NCI-H2227 (cell line): ENCODE results near the gene DCUN1D2.

ENCODE experiments used
- DNase-seq: peaks from one replicate; lab custom pipeline; 2025; ENCODE audit not compliant: unreplicated experiment; lab: John Stamatoyannopoulos, UW

The DCUN1D2 gene

DNA sequence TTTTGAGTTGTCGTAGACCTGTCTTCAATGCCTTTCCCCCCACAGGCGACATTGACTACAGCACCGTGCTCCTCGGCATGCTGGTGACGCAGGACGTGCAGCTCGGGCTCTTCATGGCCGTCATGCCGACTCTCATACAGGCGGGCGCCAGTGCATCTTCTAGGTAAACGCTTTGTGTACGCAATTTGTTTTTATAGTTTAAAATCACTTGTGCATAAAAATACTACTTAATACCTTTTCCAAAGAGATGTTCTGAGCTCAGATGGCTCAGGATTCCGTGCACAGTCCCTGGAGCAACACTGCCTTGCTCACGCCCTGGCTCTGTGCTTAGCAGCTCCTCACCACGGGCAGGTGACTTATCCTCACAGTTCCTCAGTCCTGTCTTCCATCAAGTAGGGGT lies 30.1 kb upstream of the DCUN1D2 start:
- no peak for DNase-seq

DNA sequence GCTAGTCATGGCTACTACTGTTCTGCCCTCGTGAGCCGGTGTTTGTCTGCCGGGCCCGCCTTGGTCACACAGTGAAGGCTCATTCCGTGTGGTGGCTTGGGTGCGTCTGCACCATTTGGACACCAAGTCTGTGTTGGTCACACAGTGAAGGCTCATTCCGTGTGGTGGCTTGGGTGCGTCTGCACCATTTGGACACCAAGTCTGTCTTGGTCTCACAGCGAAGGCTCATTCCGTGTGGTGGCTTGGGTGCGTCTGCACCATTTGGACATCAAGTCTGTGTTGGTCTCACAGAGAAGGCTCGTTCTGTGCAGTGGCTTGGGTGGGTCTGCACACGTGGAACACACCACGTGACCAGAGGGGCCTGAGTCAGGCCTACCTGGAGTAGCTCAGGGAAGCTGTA lies 29.0 kb upstream of the DCUN1D2 start:
- no peak for DNase-seq

DNA sequence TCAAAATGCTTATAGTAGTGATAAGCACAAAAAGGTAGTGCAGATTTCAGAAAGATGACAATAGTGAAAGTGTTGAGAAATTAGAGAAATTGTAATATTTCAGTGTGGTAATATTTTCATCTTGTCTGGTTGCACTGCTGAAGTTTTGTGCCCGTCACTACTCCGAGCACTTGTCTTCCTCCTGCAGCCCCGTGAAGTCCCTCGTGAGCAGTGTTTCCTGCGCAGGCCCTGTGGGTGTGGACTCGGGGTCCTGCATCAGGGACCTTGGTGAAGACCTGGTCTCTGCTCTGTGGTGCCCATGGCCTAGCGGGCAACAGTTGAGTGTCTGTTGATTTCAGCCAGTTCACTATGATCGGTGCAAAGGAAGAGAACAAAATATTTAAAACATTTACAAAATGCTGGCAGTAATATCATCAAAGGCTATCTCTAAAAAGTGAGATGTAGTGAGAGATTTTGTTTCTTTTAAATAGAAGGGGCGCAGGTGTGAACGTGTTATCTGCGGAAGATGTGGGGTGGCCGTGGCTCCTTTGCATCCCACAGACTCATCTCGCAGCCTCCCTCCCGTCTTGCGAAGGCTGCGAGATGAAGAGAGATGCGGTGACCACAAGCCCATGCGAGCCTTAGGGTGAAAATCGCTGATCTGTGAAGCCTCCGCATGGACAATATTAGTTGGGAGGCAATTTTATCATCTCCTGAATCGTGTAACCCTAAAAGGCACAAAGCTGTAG lies 27.7 kb upstream of the DCUN1D2 start:
- DNase-seq, result no peak

DNA sequence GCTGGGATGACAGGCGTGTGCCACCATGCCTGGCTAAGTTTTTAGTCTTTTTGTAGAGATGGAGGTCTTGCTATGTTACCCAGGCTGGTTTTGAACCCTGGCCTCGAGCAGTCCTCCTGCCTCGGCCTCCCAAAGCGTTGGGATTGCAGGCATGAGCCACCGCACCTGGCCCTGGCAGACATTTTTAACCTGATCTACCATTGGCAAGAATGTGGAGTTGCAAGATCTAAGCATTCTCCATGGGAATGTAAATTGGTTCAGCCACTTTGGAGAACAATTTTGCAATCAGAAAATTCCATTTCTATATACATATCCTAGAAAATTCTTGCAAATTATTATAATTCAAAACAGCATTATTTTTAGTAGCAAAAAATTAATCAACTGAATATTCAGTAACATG lies 24.3 kb upstream of the DCUN1D2 start:
- no peak for DNase-seq

DNA sequence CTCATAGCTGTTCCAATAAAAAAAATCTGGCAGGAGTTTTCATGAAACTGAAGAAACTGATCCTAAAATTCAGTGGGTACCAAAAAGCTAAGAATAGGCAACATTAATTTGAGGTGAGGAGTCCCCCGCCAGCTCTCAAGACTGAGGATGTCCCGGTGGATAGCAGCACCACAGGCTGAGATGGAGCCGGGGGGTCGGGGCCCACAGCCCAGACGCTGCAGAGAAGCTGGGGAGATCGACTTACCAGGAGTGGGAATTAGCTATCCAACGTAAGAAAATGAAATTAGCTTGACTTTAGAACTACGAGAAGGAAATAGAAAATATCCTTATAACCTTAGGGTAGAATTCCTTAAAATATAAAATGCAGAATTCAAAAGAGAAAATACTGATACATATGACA lies 23.2 kb upstream of the DCUN1D2 start:
- DNase-seq, result no peak

DNA sequence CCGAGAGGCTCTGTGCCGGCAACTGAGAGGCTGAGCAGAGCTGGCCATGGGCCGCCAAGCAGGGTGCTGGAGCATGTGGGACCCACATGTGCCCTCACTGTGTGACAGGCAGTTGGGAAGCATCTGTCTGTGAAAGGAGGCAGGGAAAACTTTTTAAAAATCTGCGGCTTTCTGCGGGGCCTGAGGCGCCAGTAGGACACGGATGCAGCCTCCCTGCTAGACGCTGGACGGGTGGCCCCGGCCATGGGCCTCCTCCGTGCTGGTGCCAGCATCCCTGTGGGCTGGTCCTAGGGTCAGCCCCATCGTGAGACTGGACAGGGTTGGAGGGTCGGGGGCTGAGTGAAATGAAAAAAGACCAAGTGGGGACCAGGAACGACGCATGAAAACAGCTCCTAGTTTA lies 20.9 kb upstream of the DCUN1D2 start:
- DNase-seq, result no peak

DNA sequence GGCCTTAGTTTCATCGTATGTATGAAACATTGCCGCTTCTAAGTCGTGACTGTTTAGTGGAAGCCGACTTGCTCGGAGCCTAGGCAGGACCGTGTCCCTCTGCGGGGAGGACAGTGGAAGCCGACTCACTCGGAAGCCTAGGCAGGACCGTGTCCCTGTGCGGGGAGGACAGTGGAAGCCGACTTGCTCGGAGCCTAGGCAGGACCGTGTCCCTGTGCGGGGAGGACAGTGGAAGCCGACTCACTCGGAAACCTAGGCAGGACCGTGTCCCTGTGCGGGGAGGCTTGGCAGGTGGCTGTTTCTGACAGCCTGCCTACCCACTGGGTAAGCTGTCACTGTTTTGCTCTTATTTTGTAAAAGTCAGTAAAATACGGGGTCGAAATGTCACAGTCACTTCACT lies 20.4 kb upstream of the DCUN1D2 start:
- no peak for DNase-seq

DNA sequence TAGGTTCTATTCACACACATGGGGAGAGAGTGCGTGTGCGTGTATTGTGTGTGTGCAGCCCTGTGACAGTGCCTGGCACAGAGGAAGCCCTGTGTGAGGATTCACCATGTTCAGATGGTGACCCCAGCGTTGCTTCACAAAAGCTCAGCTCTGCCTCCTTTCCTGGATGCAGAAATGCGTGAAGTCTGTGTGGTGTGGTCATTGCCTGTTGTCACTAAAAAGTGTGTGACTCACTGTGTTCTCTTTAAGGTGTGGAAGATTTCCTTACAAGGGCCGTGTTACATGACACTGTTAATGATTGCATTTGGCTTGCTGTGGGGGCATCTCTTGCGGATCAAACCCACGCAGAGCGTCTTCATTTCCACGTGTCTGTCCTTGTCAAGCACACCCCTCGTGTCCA lies 19.5 kb upstream of the DCUN1D2 start:
- no peak for DNase-seq

DNA sequence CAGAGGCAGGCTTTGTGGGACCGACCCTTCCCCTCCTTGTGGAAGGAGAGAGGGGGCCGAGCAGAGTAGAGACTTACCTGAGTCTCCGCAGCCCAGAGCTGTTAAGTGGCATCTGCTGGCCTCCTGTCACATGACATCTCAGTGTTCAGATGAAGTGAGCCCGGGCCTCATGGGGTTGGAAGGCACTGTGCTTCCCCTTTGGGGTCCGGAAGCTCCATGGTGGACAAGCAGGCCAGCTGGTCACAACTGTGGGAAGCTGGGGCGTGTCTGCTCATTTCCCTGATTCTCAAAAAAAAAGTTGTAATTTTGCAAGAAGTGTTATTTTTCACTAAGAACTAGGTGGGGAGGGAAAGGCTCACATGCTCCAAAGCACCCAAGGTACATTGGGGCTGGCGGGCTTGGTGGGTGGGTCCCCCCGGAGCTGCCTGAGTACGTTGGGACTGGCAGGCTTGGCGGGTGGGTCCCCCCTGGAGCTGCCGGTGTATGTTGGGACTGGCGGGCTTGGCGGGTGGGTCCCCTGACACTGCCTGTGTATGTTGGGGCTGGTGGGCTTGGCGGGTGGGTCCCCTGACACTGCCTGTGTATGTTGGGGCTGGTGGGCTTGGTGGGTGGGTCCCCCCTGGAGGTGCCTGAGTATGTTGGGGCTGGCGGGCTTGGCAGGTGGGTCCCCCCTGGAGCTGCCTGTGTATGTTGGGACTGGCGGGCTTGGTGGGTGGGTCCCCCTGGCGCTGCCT lies 18.2 kb upstream of the DCUN1D2 start:
- DNase-seq, result no peak

DNA sequence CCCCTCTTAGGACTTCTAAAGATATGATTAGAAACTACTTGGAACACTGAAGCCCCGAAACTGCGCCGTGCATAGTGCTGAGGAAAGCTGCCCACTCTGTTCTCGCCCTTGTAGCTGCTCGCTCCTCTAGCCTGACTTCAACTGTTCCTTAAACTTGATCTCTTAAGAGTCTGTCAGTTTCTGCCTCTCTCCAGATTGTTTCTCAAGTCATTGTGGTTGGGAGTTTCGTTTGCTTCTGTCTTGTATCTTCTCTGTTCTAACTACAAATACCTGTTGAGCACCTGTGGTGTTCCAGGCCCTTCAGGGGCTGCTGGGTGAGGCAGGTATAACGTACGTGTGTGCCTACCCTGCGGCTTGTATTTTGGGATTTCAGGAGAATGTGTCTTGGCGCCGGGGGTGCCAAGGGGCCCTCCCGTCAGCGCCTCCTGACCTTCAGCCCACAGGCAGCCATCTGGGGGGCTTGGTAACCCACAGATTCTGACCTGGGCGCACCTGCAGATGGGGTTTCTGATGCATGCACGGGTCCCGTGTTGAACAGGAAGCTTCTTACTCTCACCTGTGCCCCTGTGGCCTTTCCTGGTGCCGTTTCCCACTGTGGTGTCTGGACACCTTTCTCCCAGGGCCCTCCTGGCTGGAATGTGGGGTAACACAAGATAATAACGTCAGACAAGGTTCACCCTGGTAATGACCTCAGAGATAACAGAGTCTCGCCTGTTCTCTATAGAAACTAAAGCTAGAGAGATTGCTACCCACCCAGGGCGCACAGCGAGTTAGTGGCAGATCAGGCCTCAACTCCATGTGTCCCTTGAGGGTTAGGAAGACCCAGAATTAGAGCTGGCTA lies 17.2 kb upstream of the DCUN1D2 start:
- DNase-seq, result no peak

DNA sequence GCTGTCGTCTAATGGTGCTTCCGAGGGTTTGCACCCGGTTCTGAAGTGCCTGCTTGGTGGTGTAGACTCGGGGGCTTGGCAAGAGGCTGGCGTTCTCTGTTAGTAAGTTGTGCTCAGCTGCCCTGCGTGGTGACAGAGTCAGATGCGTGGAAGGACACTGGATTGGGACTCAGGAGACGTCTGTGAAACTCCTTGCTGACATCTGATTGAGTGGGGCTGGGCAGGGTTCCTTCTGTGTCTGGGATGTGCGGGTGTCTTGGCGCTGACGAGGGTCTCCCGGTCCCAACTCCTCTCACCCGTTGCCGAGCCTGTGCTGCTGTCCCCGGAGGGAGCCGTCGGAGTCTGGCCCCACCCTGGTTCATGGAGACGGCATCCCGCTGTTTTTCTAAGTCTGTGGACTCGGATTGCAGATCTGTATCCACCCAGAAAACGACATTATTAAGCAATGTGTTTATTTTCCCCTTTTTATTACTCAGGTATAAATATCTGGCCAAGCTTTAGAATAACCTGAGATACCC lies 16.4 kb upstream of the DCUN1D2 start:
- no peak for DNase-seq

DNA sequence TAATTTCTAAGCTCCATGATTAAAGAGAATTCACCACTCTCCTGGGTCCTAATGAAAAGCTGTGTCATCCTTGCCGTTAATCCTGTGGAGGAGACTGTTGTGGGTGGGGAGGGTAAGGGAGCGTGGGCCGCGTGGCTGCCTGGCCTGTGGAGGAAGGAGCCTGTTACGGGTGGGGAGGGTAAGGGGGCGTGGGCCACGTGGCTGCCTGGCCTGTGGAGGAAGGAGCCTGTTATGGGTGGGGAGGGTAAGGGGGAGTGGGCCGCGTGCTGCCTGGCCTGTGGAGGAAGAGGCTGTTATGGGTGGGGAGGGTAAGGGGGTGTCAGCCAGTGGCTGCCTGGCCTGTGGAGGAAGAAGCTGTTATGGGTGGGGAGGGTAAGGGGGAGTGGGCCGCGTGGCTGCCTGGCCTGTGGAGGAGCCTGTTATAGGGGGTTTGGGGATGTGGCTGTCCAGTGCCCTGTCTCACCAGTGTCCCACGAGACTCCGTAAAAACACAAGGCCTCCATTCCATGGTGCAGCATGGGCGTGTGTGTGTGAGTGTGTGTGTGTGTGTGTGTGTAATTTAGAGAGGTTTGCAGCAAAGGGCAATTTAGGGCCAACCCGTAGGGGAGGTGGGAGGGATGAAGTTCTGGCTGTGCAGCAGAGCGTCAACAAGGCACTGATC lies 15.6 kb upstream of the DCUN1D2 start:
- DNase-seq, result peak; percentile 6

DNA sequence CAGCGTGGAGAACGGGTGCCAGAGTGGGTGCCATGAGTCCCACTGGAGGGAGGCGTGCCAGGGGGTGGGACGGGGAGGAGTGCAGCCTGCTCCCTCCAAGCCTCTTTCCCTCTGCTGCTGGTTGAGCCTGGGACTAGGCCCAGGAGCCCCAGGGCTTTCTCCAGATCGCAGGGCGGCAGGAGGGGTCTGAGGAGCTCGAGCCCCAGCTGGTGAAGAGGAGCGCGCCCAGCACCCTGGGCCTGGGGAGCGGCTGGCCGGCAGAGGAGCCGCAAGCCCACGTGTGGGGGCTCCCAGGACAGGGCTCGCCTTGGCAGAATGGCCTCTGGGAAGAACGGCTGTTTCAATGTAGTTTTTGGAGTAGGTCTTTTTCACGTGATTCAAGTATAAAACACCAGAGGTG lies 12.2 kb upstream of the DCUN1D2 start:
- DNase-seq, result no peak

DNA sequence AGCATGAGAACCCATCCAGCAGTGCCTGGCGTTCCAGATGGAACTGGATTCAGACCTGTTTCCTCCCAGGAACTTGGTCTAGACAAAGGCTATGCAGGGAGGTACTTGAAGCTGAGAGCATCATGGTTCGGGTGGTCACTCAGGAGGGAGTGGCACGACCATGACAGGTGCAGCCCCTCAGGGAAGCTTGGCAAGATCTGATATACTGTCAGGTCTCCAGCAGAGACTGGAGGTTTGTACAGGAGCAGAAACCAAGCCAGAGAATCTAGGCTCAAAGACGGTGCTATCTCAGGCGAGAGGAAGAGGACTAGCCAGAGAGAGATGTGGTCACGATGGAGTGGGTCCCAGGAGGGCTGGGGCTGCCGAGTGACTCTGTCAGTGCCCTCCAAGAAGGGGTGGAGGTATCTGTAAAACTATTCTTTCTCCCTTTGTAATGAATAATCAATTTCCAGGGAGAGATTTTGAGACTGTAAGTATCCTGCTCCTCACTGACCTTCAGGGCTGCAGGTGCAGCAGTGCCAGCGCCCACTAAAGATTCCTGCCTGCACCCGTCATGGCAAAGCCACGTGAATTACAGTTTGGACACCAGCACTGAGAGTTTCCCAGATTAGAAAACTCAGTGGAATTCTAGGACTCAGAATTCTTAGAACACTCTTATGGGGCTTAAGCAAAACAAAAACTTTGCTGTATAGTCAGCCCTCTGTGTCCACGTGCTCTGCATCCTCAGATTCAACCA lies 10.2 kb upstream of the DCUN1D2 start:
- no peak for DNase-seq

DNA sequence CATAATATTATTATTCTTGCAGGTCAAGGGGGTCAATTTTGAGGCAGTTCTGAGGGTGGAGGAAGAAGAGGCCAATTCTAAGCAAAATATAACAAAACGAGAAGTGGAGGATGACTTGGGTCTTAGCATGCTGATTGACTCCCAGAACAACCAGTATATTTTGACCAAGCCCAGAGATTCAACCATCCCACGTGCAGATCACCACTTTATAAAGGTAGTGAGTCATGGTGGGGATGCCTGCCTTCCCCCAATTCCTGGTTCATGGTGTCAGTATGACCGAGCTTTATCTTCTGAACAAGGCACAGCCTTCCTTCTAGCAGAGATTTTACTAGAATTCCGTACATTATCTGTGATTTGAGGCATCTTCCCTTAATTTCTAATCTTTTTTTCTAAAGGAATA lies 9.4 kb upstream of the DCUN1D2 start:
- no peak for DNase-seq

DNA sequence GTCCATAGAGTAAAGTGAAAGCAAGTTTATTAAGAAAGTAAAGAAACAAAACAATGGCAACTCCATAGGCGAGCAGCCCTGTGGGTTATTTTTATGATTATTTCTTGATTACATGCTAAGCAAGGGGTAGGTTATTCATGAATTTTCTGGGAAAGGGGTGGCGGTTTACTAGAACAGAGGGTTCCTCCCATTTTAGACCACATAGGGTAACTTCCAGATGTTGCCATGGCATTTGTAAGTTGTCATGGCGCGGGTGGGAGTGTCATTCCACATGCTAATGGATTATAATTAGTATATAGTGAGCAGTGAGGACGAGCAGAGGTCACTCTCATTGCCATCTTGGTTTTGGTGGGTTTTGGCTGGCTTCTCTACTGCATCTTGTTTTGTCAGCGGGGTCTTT lies 8.4 kb upstream of the DCUN1D2 start:
- DNase-seq, result no peak

DNA sequence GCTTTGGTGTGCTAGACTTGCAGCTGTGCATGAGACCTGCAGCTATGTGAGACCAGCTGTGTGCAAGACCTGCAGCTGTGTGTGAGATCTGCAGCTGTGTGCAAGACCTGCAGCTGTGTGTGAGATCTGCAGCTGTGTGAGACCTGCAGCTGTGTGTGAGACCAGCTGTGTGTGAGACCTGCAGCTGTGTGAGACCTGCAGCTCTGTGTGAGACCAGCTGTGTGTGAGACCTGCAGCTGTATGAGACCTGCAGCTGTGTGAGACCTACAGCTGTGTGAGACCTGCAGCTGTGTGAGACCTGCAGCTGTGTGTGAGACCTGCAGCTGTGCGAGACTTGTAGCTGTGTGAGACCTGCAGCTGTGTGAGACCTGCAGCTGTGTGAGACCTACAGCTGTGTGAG lies 6.7 kb upstream of the DCUN1D2 start:
- no peak for DNase-seq

DNA sequence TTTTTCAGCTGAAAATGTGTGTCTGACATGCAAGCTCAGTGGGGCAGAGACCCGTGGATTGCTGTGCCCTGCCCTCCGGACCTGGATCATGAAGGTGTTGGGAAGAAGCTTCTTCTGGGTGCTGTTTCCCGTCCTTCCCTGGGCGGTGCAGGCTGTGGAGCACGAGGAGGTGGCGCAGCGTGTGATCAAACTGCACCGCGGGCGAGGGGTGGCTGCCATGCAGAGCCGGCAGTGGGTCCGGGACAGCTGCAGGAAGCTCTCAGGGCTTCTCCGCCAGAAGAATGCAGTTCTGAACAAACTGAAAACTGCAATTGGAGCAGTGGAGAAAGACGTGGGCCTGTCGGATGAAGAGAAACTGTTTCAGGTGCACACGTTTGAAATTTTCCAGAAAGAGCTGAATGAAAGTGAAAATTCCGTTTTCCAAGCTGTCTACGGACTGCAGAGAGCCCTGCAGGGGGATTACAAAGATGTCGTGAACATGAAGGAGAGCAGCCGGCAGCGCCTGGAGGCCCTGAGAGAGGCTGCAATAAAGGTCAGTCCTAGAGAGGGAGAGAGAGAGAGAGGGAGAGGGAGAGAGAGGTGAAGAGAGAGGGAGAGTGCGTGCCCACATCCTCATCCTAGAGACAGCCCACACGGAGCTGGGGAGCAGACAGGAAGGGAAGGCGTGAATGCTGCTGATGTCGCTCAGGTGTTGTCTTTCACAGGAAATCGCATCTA lies 5.1 kb upstream of the DCUN1D2 start:
- DNase-seq, result peak; percentile 27

DNA sequence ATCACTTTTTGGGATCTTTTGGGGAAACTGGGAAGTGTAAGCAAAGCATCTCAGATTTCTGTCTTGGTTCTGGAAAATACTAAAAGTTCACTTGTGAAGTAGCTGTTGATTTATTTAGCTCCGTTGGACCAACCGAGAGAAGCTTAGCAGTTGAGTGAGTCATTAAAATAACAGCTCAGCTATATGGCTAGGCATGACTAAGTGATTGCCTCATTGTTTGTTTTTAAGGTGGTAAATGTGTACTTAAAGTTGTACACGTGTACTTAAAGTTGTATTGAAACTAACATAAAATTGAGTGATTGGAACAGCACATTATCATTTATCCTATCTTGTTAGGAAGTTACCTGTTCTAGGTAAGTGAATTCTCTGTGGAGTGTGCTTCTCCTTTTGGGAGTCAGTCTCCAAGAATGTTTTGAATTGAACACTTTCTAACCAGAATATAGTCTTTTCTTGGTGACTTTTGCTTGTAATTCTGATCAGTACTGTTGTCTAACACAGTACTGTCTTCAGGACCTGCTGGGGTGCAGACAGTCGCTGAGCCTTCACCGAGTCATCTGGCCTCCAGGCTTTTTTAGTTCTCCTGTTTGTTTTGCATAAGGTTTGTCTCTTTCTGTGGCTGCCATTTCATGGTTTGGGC lies 2.9 kb upstream of the DCUN1D2 start:
- DNase-seq, result no peak
